Neural progenitor cell (in vitro differentiated cells): ENCODE measurements around the gene GPR37L1.

Experiments used
- CTCF ChIP-seq: fragments of 200-600 bp; sonication (generic); IDR thresholded peaks from 2 replicates; pipeline ENCODE4 v1.5.1; 2017; ENCODE audit warnings: antibody characterized with exemption, mild to moderate bottlenecking
- EZH2 ChIP-seq: fragments of 200-600 bp; sonication (generic); IDR thresholded peaks from 2 replicates; pipeline ENCODE4 v1.6.1; 2017; ENCODE audit warnings: antibody characterized with exemption, mild to moderate bottlenecking, moderate library complexity
- EZH2phosphoT487 ChIP-seq: fragments of 200-600 bp; sonication (generic); IDR thresholded peaks from 2 replicates; pipeline ENCODE4 v1.6.1; 2017; ENCODE audit warnings: antibody characterized with exemption

- TF ChIP-seq CTCF (no peak), EZH2phosphoT487 (no peak), EZH2 (no peak)
Measured at GRCh38 chr1:202074985-202075384, 47.7 kb upstream of the GPR37L1 start.
